Sigmoid colon (tissue), 4 donors: ENCODE results near the gene SERPINF2.

Experiments
- CTCF ChIP-seq, 4 experiments: fragments of 450-650 bp in 3 of 4; fragments of 200-600 bp in 1 of 4; IDR thresholded peaks; one replicate each; pipeline ENCODE4 v1.5.1; 2016 to 2019; ENCODE audit warnings: antibody characterized with exemption in 4 of 4, mild to moderate bottlenecking in 3 of 4, moderate library complexity in 2 of 4
- EP300 ChIP-seq, 4 donors: sonication (generic); formaldehyde crosslinking; IDR thresholded peaks; one replicate each; pipeline ENCODE4 v1.6.1; 2017; ENCODE audit warnings: antibody characterized with exemption in 4 of 4
- POLR2A ChIP-seq, 2 donors: fragments of 450-650 bp; IDR thresholded peaks; one replicate each; pipeline ENCODE4 v1.6.1; 2016; ENCODE audit warnings: antibody characterized with exemption in 2 of 2, mild to moderate bottlenecking in 2 of 2, moderate library complexity in 2 of 2
- POLR2AphosphoS5 ChIP-seq, 4 donors: sonication (generic); formaldehyde crosslinking; IDR thresholded peaks; one replicate each; pipeline ENCODE4 v1.6.1; 2017; ENCODE audit warnings: antibody characterized with exemption in 4 of 4

- TF ChIP-seq CTCF (IDR thresholded peaks at IDR 0.05) (no peak), EP300 (IDR thresholded peaks at IDR 0.05) (no peak), POLR2A (IDR thresholded peaks at IDR 0.05) (no peak), POLR2AphosphoS5 (IDR thresholded peaks at IDR 0.05) (no peak)
Measured at GRCh38 chr17:1709403-1709951, 33.2 kb upstream of the SERPINF2 start.
